Peyer's patch (tissue), 4 donors: ENCODE measurements around the gene OPN3.

Experiments
- POLR2A ChIP-seq, 2 donors: fragments of 450-650 bp; IDR thresholded peaks; one replicate each; pipeline ENCODE4 v1.5.1; 2017; ENCODE audit warnings: antibody characterized with exemption in 2 of 2, mild to moderate bottlenecking in 2 of 2, moderate library complexity in 2 of 2
- TF ChIP-seq, protein P1 (sequence below), 6 experiments: fragments of 450-650 bp in 4 of 6; fragments of 200-600 bp in 2 of 6; sonication (generic) in 1 of 6; IDR thresholded peaks; one replicate each; pipeline ENCODE4 v1.5.1; 2017 to 2019; ENCODE audit warnings: antibody characterized with exemption in 6 of 6, mild to moderate bottlenecking in 3 of 6, moderate library complexity in 1 of 6

DNA sequence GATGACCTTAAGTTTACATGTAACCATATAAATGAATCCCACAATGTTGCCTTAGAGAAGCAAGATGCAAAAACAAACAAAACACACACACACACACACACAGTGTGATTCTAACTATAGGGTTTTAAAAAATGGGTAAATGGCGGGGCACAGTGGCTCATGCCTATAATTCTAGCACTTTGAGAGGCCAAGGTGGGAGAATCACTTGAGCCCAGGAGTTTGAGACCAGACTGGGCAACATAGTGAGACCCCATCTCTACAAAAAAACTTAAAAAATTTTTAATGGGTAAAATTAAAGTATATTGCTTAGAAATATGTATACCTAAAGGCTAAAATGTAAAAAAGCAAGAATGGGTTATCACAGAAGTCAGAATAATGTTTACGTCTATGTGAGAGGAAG, 92.2 kb downstream of the OPN3 start:
- TF ChIP-seq, protein P1, sequence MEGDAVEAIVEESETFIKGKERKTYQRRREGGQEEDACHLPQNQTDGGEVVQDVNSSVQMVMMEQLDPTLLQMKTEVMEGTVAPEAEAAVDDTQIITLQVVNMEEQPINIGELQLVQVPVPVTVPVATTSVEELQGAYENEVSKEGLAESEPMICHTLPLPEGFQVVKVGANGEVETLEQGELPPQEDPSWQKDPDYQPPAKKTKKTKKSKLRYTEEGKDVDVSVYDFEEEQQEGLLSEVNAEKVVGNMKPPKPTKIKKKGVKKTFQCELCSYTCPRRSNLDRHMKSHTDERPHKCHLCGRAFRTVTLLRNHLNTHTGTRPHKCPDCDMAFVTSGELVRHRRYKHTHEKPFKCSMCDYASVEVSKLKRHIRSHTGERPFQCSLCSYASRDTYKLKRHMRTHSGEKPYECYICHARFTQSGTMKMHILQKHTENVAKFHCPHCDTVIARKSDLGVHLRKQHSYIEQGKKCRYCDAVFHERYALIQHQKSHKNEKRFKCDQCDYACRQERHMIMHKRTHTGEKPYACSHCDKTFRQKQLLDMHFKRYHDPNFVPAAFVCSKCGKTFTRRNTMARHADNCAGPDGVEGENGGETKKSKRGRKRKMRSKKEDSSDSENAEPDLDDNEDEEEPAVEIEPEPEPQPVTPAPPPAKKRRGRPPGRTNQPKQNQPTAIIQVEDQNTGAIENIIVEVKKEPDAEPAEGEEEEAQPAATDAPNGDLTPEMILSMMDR (IDR thresholded peaks at IDR 0.05), result no peak
- no peak for TF ChIP-seq POLR2A (IDR thresholded peaks at IDR 0.05)
